ELR (cell line): ENCODE results near the gene BRAF.
"Not testable (repeated sequence)": the region's sequence is repeated elsewhere in the genome, so short reads cannot be mapped to it uniquely, and the experiment has no call there.

Source experiments
- DNase-seq: peaks from one replicate; pipeline ENCODE4 v3.0.0-alpha.2; 2015; ENCODE audit warnings: low read depth

BRAF gene

GRCh38 chr7:140924821-140925421, at the start of gene BRAF:
TSS of gene BRAF (minus strand) at chr7:140924929. CDS start at chr7:140924703, 226 bp downstream.
- DNase-seq: peak; percentile 86

- DNase-seq: no peak
Measured at GRCh38 chr7:140972876-140973829, 48.4 kb upstream of the BRAF start.

- no peak for DNase-seq
Measured at GRCh38 chr7:140972344-140972743, 47.6 kb upstream of the BRAF start.

GRCh38 chr7:140967438-140967837, 42.7 kb upstream of the BRAF start:
- DNase-seq: no peak

GRCh38 chr7:140966561-140967233, 42.0 kb upstream of the BRAF start:
- no peak for DNase-seq

GRCh38 chr7:140961117-140961516, 36.4 kb upstream of the BRAF start:
- DNase-seq: no peak

GRCh38 chr7:140956997-140957396, 32.3 kb upstream of the BRAF start:
- not testable (repeated sequence) for DNase-seq

GRCh38 chr7:140945940-140946339, 21.2 kb upstream of the BRAF start:
- no peak for DNase-seq

- not testable (repeated sequence) for DNase-seq
Measured at GRCh38 chr7:140942242-140942641, 17.5 kb upstream of the BRAF start.

GRCh38 chr7:140940898-140941297, 16.2 kb upstream of the BRAF start:
- DNase-seq: no peak

- DNase-seq: no peak
Measured at GRCh38 chr7:140937702-140938264, 13.1 kb upstream of the BRAF start.

GRCh38 chr7:140928491-140929309, 4.0 kb upstream of the BRAF start:
- peak; percentile 15 for DNase-seq

- not testable (repeated sequence) for DNase-seq
Measured at GRCh38 chr7:140927945-140928344, 3.2 kb upstream of the BRAF start.

GRCh38 chr7:140927351-140927750, 2.6 kb upstream of the BRAF start:
- no peak for DNase-seq

- DNase-seq: no peak
Measured at GRCh38 chr7:140926021-140926817, 1.5 kb upstream of the BRAF start.

GRCh38 chr7:140924019-140924820, 509 bp downstream of the BRAF start:
- DNase-seq: peak; percentile 75

- DNase-seq: peak; percentile 30
Measured at GRCh38 chr7:140923358-140924006, 1.2 kb downstream of the BRAF start.

- no peak for DNase-seq
Measured at GRCh38 chr7:140922741-140923345, 1.9 kb downstream of the BRAF start.

GRCh38 chr7:140920745-140921144, 4.0 kb downstream of the BRAF start:
- DNase-seq: no peak
